ENCODE results near the gene IFNA8. TPM values are rescaled to one million over a fixed set of nuclear protein-coding genes. Genes with fewer than 3 reads are reported as not detected.

IFNA8 gene
- total and polyA plus RNA-seq, 10 donors = not detected

DNA sequence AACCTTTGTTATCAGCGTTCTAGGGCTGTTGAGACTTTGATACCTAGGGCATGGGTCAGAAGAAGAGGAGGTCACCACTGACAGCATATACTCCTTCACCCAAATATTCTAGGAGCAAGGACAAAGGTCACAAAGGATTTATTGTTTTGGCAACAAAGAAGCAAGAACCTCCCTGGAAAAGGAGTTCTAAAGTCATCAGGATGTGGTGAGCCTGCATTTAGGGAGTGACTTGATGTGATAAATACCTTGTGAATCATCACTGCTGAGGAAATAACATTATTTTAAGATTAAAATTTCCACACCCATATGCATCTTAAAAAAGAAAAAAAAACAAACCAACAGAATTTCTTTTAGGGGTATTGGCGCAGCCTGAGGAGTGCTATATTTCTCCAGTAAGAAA lies 45.2 kb downstream of the IFNA8 start:
- Histone ChIP-seq H3K27me3 (replicated peaks in 1 of 7) (peaks cover 0 to 19% (median 0%) of the 10 kb centered on the region in 7 donors), H3K27ac (no peak overlapping the region), H3K36me3 (no peaks in the 10 kb centered on the region), H3K9me3 (peaks cover 0 to 4% (median 0%) of the 10 kb centered on the region in 8 donors), H3K4me3 (no peak overlapping the region), H3K4me1 (no peaks in the 10 kb centered on the region)
- 81 to 91% (median 85%) methylated on average over 2 of the region's 2 CpGs for WGBS, 5 donors
- intact Hi-C loops (cut with DNase I; ENCODE audit: low total_unique reads) = loop anchor here (10.0 kb wide), 1 partner anchor 139 kb away; no protein-coding TSS in a partner anchor
- TF ChIP-seq, protein P1, sequence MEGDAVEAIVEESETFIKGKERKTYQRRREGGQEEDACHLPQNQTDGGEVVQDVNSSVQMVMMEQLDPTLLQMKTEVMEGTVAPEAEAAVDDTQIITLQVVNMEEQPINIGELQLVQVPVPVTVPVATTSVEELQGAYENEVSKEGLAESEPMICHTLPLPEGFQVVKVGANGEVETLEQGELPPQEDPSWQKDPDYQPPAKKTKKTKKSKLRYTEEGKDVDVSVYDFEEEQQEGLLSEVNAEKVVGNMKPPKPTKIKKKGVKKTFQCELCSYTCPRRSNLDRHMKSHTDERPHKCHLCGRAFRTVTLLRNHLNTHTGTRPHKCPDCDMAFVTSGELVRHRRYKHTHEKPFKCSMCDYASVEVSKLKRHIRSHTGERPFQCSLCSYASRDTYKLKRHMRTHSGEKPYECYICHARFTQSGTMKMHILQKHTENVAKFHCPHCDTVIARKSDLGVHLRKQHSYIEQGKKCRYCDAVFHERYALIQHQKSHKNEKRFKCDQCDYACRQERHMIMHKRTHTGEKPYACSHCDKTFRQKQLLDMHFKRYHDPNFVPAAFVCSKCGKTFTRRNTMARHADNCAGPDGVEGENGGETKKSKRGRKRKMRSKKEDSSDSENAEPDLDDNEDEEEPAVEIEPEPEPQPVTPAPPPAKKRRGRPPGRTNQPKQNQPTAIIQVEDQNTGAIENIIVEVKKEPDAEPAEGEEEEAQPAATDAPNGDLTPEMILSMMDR (IDR thresholded peaks at IDR 0.05 in 8 of 11, conservative IDR thresholded peaks at IDR 0.05 in 3 of 11) = no peak
- no peak for TF ChIP-seq POLR2AphosphoS5 (IDR thresholded peaks at IDR 0.05)
- TF ChIP-seq POLR2A (IDR thresholded peaks at IDR 0.05) = no peak
- DNase-seq = no peak

DNA sequence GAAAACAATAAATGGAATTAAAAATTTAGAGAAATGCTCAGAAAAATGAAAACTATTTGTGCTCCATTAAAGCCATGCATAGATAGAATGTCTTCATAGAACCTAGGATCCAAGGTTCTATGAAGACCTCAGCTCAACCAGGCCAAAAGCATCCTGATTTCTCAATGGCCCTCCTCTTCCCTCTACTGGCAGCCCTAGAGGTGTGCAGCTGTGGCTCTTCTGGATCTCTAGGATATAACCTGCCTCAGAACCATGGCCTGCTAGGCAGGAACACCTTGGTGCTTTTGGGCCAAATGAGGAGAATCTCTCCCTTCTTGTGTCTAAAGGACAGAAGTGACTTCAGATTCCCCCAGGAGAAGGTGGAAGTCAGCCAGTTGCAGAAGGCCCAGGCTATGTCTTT lies 46.4 kb downstream of the IFNA8 start:
- no peaks in the 10 kb centered on the region for H3K36me3 ChIP-seq
- DNase-seq = no peak
- intact Hi-C loops (cut with DNase I; ENCODE audit: low total_unique reads) = loop anchor here (10.0 kb wide), 1 partner anchor 141 kb away; no protein-coding TSS in a partner anchor
- TF ChIP-seq, protein P1 (IDR thresholded peaks at IDR 0.05 in 8 of 11, conservative IDR thresholded peaks at IDR 0.05 in 3 of 11) = peak; percentile 30 to 72 (median 61)
- TF ChIP-seq POLR2AphosphoS5 (IDR thresholded peaks at IDR 0.05) = no peak
- H3K9me3 ChIP-seq = peaks cover 0 to 4% (median 0%) of the 10 kb centered on the region in 8 donors
- no peak overlapping the region for H3K27ac ChIP-seq
- peaks cover 0 to 13% (median 0%) of the 10 kb centered on the region in 7 donors for H3K27me3 ChIP-seq (replicated peaks in 1 of 7)
- no peaks in the 10 kb centered on the region for H3K4me1 ChIP-seq
- no peak overlapping the region for H3K4me3 ChIP-seq

Other genes starting within 250 kb of the IFNA8 start
- gene IFNA21, start 242.5 kb upstream of the IFNA8 start, total RNA-seq = not detected
- not detected for gene IFNA21, start 242.5 kb upstream of the IFNA8 start, polyA plus RNA-seq
- gene IFNA4, start 221.5 kb upstream of the IFNA8 start, total RNA-seq = not detected
- gene IFNA4, start 221.5 kb upstream of the IFNA8 start, polyA plus RNA-seq = not detected
- not detected for gene IFNA7, start 206.9 kb upstream of the IFNA8 start, total RNA-seq
- not detected for gene IFNA7, start 206.9 kb upstream of the IFNA8 start, polyA plus RNA-seq
- not detected for gene IFNA10, start 202.0 kb upstream of the IFNA8 start, total RNA-seq
- gene IFNA10, start 202.0 kb upstream of the IFNA8 start, polyA plus RNA-seq = not detected
- not detected for gene IFNA16, start 191.8 kb upstream of the IFNA8 start, total RNA-seq
- gene IFNA16, start 191.8 kb upstream of the IFNA8 start, polyA plus RNA-seq = not detected
- not detected for gene IFNA17, start 180.9 kb upstream of the IFNA8 start, total RNA-seq
- not detected for gene IFNA17, start 180.9 kb upstream of the IFNA8 start, polyA plus RNA-seq
- not detected for gene IFNA14, start 169.1 kb upstream of the IFNA8 start, total RNA-seq
- gene IFNA14, start 169.1 kb upstream of the IFNA8 start, polyA plus RNA-seq = not detected
- 1 to 10 TPM in 1 of 7 donors, not detected in 6; 1.2 TPM for gene IFNA5, start 103.8 kb upstream of the IFNA8 start, total RNA-seq
- gene IFNA5, start 103.8 kb upstream of the IFNA8 start, polyA plus RNA-seq = not detected
- 10 to 100 TPM; 21.5 to 32.7 (median 27.8) TPM for gene KLHL9, start 73.7 kb upstream of the IFNA8 start, total RNA-seq
- 10 to 100 TPM in 1 of 3 donors, 1 to 10 TPM in 2; 7.7 to 11.4 (median 8.3) TPM for gene KLHL9, start 73.7 kb upstream of the IFNA8 start, polyA plus RNA-seq
- under 1 TPM in 1 of 7 donors, not detected in 6; 0.23 TPM for gene IFNA6, start 58.2 kb upstream of the IFNA8 start, total RNA-seq
- not detected for gene IFNA6, start 58.2 kb upstream of the IFNA8 start, polyA plus RNA-seq
- gene IFNA13, start 41.1 kb upstream of the IFNA8 start, total RNA-seq = 1 to 10 TPM in 1 of 7 donors, under 1 TPM in 3, not detected in 3; 0.25 to 1.7 (median 0.90) TPM
- gene IFNA13, start 41.1 kb upstream of the IFNA8 start, polyA plus RNA-seq = under 1 TPM in 1 of 3 donors, not detected in 2; 0.17 TPM
- gene IFNA2, start 23.7 kb upstream of the IFNA8 start, total RNA-seq = under 1 TPM in 2 of 7 donors, not detected in 5; 0.86 to 0.88 TPM
- not detected for gene IFNA2, start 23.7 kb upstream of the IFNA8 start, polyA plus RNA-seq
- not detected for gene IFNA1, start 31.3 kb downstream of the IFNA8 start, total RNA-seq
- gene IFNA1, start 31.3 kb downstream of the IFNA8 start, polyA plus RNA-seq = not detected
- gene IFNE, start 73.2 kb downstream of the IFNA8 start, total RNA-seq = not detected
- under 1 TPM in 2 of 3 donors, not detected in 1; 0.11 to 0.12 TPM for gene IFNE, start 73.2 kb downstream of the IFNA8 start, polyA plus RNA-seq